ENCODE measurements around the gene TRIM50. TPM values are rescaled to one million over a fixed set of nuclear protein-coding genes. Genes with fewer than 3 reads are reported as not detected.

TRIM50 gene
- total and polyA plus RNA-seq, 9 of the 15 experiments (the other 6 are each of a cell fraction or from before 2014, with no cell fraction given): not detected

DNA sequence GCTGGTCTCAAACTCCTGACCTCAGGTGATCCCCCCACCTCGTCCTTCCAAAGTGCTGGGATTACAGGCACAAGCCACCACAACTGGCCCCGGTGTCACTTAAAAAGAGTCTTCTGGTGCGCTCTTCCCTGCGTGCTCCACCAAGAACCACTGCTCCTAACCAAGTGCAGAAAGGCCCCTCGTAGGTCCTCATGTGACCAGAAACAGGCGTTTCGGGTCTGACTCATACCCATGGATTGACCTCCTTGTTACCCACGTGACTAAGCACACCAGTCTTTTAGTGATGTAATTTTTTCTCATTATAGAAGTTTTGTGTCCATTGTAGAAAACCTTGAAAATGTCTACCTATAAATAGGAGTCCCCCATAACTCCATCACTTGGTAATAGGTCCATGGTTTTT lies 14.0 kb upstream of the TRIM50 start (continued):
- TF ChIP-seq MNT (conservative IDR thresholded peaks at IDR 0.05) (peak in 1 of 2 experiments; percentile 39; a peak in 1 of 4 replicates), ARHGAP35 (IDR thresholded peaks at IDR 0.05; ENCODE audit: partially characterized antibody) (no peak), ZNF584 (CRISPR knock-in tag; IDR thresholded peaks at IDR 0.05; ENCODE audit: low read depth) (peak; percentile 85; the same call in 1 of the 2 replicates), RCOR1 (IDR thresholded peaks at IDR 0.05; ENCODE audit: borderline replicate concordance in 1 of 2, low read depth in 2 of 2, low read length in 2 of 2) (0 out of 4 replicates have a peak, but pooled peaks of 1 of the 2 experiments have one; percentile 8), ILK (tag; IDR thresholded peaks at IDR 0.05; ENCODE audit: borderline replicate concordance, low read depth) (no peak), TSC22D4 (tag; IDR thresholded peaks at IDR 0.05) (no peak), MTA3 (IDR thresholded peaks at IDR 0.05; ENCODE audit: borderline replicate concordance) (no peak), NR2C1 (IDR thresholded peaks at IDR 0.05) (no peak), NR2C1 (tag; IDR thresholded peaks at IDR 0.05) (peak; percentile 19; the same call in 1 of the 2 replicates), GABPB2 (CRISPR knock-in tag; conservative IDR thresholded peaks at IDR 0.05) (no peak), ZNF766 (CRISPR knock-in tag; conservative IDR thresholded peaks at IDR 0.05) (peak; percentile 48; the same call in 1 of the 2 replicates), NR0B1 (IDR thresholded peaks at IDR 0.05; ENCODE audit: partially characterized antibody) (no peak), ZNF146 (CRISPR knock-in tag; IDR thresholded peaks at IDR 0.05; ENCODE audit: unreplicated experiment) (no peak), SFPQ (IDR thresholded peaks at IDR 0.05; ENCODE audit: low read depth, low read length) (no peak)
- TF ChIP-seq, protein P1, sequence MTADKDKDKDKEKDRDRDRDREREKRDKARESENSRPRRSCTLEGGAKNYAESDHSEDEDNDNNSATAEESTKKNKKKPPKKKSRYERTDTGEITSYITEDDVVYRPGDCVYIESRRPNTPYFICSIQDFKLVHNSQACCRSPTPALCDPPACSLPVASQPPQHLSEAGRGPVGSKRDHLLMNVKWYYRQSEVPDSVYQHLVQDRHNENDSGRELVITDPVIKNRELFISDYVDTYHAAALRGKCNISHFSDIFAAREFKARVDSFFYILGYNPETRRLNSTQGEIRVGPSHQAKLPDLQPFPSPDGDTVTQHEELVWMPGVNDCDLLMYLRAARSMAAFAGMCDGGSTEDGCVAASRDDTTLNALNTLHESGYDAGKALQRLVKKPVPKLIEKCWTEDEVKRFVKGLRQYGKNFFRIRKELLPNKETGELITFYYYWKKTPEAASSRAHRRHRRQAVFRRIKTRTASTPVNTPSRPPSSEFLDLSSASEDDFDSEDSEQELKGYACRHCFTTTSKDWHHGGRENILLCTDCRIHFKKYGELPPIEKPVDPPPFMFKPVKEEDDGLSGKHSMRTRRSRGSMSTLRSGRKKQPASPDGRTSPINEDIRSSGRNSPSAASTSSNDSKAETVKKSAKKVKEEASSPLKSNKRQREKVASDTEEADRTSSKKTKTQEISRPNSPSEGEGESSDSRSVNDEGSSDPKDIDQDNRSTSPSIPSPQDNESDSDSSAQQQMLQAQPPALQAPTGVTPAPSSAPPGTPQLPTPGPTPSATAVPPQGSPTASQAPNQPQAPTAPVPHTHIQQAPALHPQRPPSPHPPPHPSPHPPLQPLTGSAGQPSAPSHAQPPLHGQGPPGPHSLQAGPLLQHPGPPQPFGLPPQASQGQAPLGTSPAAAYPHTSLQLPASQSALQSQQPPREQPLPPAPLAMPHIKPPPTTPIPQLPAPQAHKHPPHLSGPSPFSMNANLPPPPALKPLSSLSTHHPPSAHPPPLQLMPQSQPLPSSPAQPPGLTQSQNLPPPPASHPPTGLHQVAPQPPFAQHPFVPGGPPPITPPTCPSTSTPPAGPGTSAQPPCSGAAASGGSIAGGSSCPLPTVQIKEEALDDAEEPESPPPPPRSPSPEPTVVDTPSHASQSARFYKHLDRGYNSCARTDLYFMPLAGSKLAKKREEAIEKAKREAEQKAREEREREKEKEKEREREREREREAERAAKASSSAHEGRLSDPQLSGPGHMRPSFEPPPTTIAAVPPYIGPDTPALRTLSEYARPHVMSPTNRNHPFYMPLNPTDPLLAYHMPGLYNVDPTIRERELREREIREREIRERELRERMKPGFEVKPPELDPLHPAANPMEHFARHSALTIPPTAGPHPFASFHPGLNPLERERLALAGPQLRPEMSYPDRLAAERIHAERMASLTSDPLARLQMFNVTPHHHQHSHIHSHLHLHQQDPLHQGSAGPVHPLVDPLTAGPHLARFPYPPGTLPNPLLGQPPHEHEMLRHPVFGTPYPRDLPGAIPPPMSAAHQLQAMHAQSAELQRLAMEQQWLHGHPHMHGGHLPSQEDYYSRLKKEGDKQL (CRISPR knock-in tag; IDR thresholded peaks at IDR 0.05; ENCODE audit: borderline replicate concordance): no peak
- TF ChIP-seq, protein P2, sequence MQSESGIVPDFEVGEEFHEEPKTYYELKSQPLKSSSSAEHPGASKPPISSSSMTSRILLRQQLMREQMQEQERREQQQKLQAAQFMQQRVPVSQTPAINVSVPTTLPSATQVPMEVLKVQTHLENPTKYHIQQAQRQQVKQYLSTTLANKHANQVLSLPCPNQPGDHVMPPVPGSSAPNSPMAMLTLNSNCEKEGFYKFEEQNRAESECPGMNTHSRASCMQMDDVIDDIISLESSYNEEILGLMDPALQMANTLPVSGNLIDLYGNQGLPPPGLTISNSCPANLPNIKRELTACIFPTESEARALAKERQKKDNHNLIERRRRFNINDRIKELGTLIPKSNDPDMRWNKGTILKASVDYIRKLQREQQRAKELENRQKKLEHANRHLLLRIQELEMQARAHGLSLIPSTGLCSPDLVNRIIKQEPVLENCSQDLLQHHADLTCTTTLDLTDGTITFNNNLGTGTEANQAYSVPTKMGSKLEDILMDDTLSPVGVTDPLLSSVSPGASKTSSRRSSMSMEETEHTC (IDR thresholded peaks at IDR 0.05): peak; percentile 62; the same call in 1 of the 2 replicates
